GM23338 (cell line): ENCODE data around the gene PRMT3. TPM values are rescaled to one million over a fixed set of nuclear protein-coding genes. Genes with fewer than 3 reads are reported as not detected.
"Not testable (repeated sequence)": the region's sequence is repeated elsewhere in the genome, so short reads cannot be mapped to it uniquely, and the experiment has no call there.

Experiments used
- ATAC-seq: fragments of 200-7000 bp; cut with Tn5 transposase; 3 replicates; pipeline ENCODE4 v1.9.1; 2020
- DNase-seq: peaks from one replicate; pipeline ENCODE4 v3.0.0-alpha.2; 2015; ENCODE audit warnings: low spot score
- H2AFZ ChIP-seq: fragments of 200-600 bp; sonication (generic); 2 replicates; pipeline ENCODE4 v1.8.0; 2016; ENCODE audit warnings: antibody characterized with exemption, mild to moderate bottlenecking, moderate library complexity
- H3F3A ChIP-seq: fragments of 200-600 bp; sonication (generic); replicated peaks from 2 replicates; pipeline ENCODE4 v1.8.0; 2017; ENCODE audit warnings: antibody characterized with exemption, mixed run types, low read depth
- H3K27ac ChIP-seq: fragments of 200-600 bp; sonication (generic); 2 replicates; pipeline ENCODE4 v1.6.1; 2016; ENCODE audit warnings: low read depth
- H3K27me3 ChIP-seq: fragments of 200-600 bp; sonication (generic); 2 replicates; pipeline ENCODE4 v1.8.0; 2016; ENCODE audit warnings: mild to moderate bottlenecking, mixed run types, moderate library complexity; ENCODE audit not compliant: insufficient read depth
- H3K36me3 ChIP-seq: fragments of 200-600 bp; sonication (generic); 2 replicates; pipeline ENCODE4 v1.8.0; 2016; ENCODE audit warnings: mild to moderate bottlenecking; ENCODE audit not compliant: insufficient read depth
- H3K4me1 ChIP-seq: fragments of 200-600 bp; sonication (generic); 2 replicates; pipeline ENCODE4 v1.8.0; 2016; ENCODE audit warnings: mild to moderate bottlenecking, moderate library complexity; ENCODE audit not compliant: insufficient read depth
- H3K4me2 ChIP-seq: fragments of 200-600 bp; sonication (generic); 2 replicates; pipeline ENCODE4 v1.7.1; 2017; ENCODE audit warnings: mixed run types
- H3K4me3 ChIP-seq: fragments of 200-600 bp; sonication (generic); 2 replicates; pipeline ENCODE4 v1.6.1; 2016; ENCODE audit warnings: mixed run types
- H3K79me2 ChIP-seq: fragments of 200-600 bp; sonication (generic); replicated peaks from 2 replicates; pipeline ENCODE4 v1.8.0; 2017; ENCODE audit warnings: mild to moderate bottlenecking; ENCODE audit not compliant: insufficient read depth
- H3K9me2 ChIP-seq: fragments of 200-600 bp; sonication (generic); 2 replicates; pipeline ENCODE4 v1.8.0; 2017; ENCODE audit not compliant: insufficient read depth
- H4K20me1 ChIP-seq: fragments of 200-600 bp; sonication (generic); replicated peaks from 2 replicates; pipeline ENCODE4 v1.8.0; 2017; ENCODE audit warnings: mild to moderate bottlenecking; ENCODE audit not compliant: insufficient read depth
- H3K27ac Mint-ChIP-seq: 2 replicates; pipeline ENCODE4 v1.8.0; 2020; ENCODE audit warnings: inconsistent platforms, mild to moderate bottlenecking, moderate library complexity, mixed read lengths
- H3K27me3 Mint-ChIP-seq: 3 replicates; pipeline ENCODE4 v1.8.0; 2022; ENCODE audit warnings: low read depth, mild to moderate bottlenecking, moderate library complexity, mixed read lengths, inconsistent platforms; ENCODE audit not compliant: insufficient read depth, poor library complexity
- H3K36me3 Mint-ChIP-seq: 3 replicates; pipeline ENCODE4 v1.8.0; 2021; ENCODE audit warnings: low read depth, mild to moderate bottlenecking, inconsistent platforms, moderate library complexity, mixed read lengths
- H3K4me1 Mint-ChIP-seq: 3 replicates; pipeline ENCODE4 v1.8.0; 2020; ENCODE audit warnings: mild to moderate bottlenecking, inconsistent platforms, mixed read lengths
- H3K4me3 Mint-ChIP-seq: 3 replicates; pipeline ENCODE4 v1.8.0; 2021; ENCODE audit warnings: moderate library complexity, mild to moderate bottlenecking, inconsistent platforms, mixed read lengths
- H3K9me3 Mint-ChIP-seq: 3 replicates; pipeline ENCODE4 v1.8.0; 2020; ENCODE audit warnings: moderate library complexity, mild to moderate bottlenecking, inconsistent platforms, mixed read lengths
- ETS1 ChIP-seq: IDR thresholded peaks from 2 replicates; pipeline ENCODE4 v1.6.1; 2016; ENCODE audit warnings: antibody characterized with exemption
- EZH2 ChIP-seq: fragments of 200-600 bp; sonication (generic); IDR thresholded peaks from one replicate; pipeline ENCODE4 v1.8.0; 2017; ENCODE audit warnings: antibody characterized with exemption, mild to moderate bottlenecking, low read depth; ENCODE audit not compliant: unreplicated experiment
- EZH2phosphoT487 ChIP-seq: fragments of 200-600 bp; sonication (generic); IDR thresholded peaks from one replicate; pipeline ENCODE4 v1.8.1; 2018; ENCODE audit warnings: antibody characterized with exemption; ENCODE audit not compliant: unreplicated experiment
- JUNB ChIP-seq: IDR thresholded peaks from one replicate; pipeline ENCODE4 v1.6.1; 2016; ENCODE audit warnings: antibody characterized with exemption; ENCODE audit not compliant: unreplicated experiment
- NANOG ChIP-seq: IDR thresholded peaks from 2 replicates; pipeline ENCODE4 v1.6.1; 2016; ENCODE audit warnings: antibody characterized with exemption, borderline replicate concordance
- POLR2AphosphoS5 ChIP-seq: IDR thresholded peaks from 2 replicates; pipeline ENCODE4 v1.6.1; 2016; ENCODE audit warnings: antibody characterized with exemption, low read depth
- REST ChIP-seq: IDR thresholded peaks from one replicate; pipeline ENCODE4 v1.6.1; 2018; ENCODE audit warnings: antibody characterized with exemption; ENCODE audit not compliant: unreplicated experiment
- STAT1 ChIP-seq: IDR thresholded peaks from one replicate; pipeline ENCODE4 v1.6.1; 2016; ENCODE audit warnings: antibody characterized with exemption; ENCODE audit not compliant: unreplicated experiment
- ZNF114 ChIP-seq: fragments of 250-450 bp; sonication (Bioruptor Pico); IDR thresholded peaks from 2 replicates; pipeline ENCODE4 v1.5.0; 2020; ENCODE audit warnings: mild to moderate bottlenecking, moderate library complexity
- ZNF331 ChIP-seq: fragments of 250-450 bp; sonication (Bioruptor Pico); IDR thresholded peaks from 2 replicates; pipeline ENCODE4 v1.5.0; 2020; ENCODE audit warnings: low read depth, mild to moderate bottlenecking, moderate library complexity
- ZNF462 ChIP-seq: fragments of 250-450 bp; sonication (Bioruptor Pico); IDR thresholded peaks from 2 replicates; pipeline ENCODE4 v1.5.0; 2020; ENCODE audit warnings: mild to moderate bottlenecking, moderate library complexity
- polyA plus RNA-seq: library from polyadenylated mRNA; unstranded; fragments of >200 nt; fragmentation: Nextera tagmentation; extraction: Ambion mirVana; gene quantifications from 2 replicates; pipeline ENCODE4 v1.2.1, GENCODE V29; 2016
- total RNA-seq: library from RNA; depleted of rRNA; stranded (reverse); fragments of >200 nt; shearing (Covaris generic); gene quantifications from 2 replicates; pipeline ENCODE4 v1.2.3, GENCODE V29; 2014

Gene PRMT3
- total and polyA plus RNA-seq, 2 experiments from 2014 or later: 19.0 to 35.0 TPM

- H3K36me3 Mint-ChIP-seq: peaks cover 16% of the 10 kb centered on the region; the same call in 2 of the 3 replicates
- Histone ChIP-seq H3K4me2 (no peak overlapping the region), H3F3A (no peaks in the 10 kb centered on the region), H3K4me3 (no peak overlapping the region), H2AFZ (no peak overlapping the region), H3K27me3 (no peaks in the 10 kb centered on the region), H3K36me3 (no peaks in the 10 kb centered on the region), H3K27ac (no peak overlapping the region), H4K20me1 (no peaks in the 10 kb centered on the region), H3K4me1 (peaks cover 17% of the 10 kb centered on the region), H3K9me2 (no peaks in the 10 kb centered on the region), H3K79me2 (no peaks in the 10 kb centered on the region)
- no peak overlapping the region for H3K4me3 Mint-ChIP-seq
- ATAC-seq (no peak), DNase-seq (no peak)
- H3K27me3 Mint-ChIP-seq: no peaks in the 10 kb centered on the region
- H3K27ac Mint-ChIP-seq: no peak overlapping the region
- no peak for TF ChIP-seq ETS1
- TF ChIP-seq EZH2phosphoT487: no peak
- no peak for TF ChIP-seq POLR2AphosphoS5
- no peak for TF ChIP-seq JUNB
- TF ChIP-seq NANOG: no peak
- no peak for TF ChIP-seq EZH2
- TF ChIP-seq ZNF114: no peak
- TF ChIP-seq ZNF331 (CRISPR knock-in tag): no peak
- TF ChIP-seq REST: no peak
- TF ChIP-seq ZNF462 (CRISPR knock-in tag): no peak
- TF ChIP-seq STAT1: no peak
- H3K4me1 Mint-ChIP-seq: peaks cover 13% of the 10 kb centered on the region
- H3K9me3 Mint-ChIP-seq: no peaks in the 10 kb centered on the region; the same call in 2 of the 3 replicates
Measured at GRCh38 chr11:20470348-20470747, 82.8 kb downstream of the PRMT3 start.

DNA sequence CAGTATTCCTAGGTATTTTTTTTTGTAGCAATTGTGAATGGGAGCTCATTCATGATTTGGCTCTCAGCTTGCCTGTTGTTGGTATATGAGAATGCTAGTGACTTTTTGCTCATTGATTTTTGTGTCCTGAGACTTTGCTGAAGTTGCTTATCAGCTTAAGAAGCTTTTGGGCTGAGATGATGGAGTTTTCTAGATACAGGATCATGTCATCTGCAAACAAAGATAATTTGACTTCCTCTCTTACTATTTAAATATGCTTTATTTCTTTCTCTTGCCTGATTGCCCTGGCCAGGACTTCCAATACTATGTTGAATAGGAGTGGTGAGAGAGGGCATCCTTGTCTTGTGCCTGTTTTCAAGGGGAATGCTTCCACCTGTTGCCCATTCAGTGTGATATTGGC lies 84.4 kb downstream of the PRMT3 start:
- H3K4me2 ChIP-seq, H3K9me3 Mint-ChIP-seq, H4K20me1 ChIP-seq, H3K36me3 ChIP-seq, H3K9me2 ChIP-seq, H3F3A ChIP-seq, H3K27me3 Mint-ChIP-seq, H3K27ac ChIP-seq, H3K4me3 ChIP-seq, H2AFZ ChIP-seq, H3K27me3 ChIP-seq, ATAC-seq, H3K4me3 Mint-ChIP-seq, DNase-seq, H3K27ac Mint-ChIP-seq, H3K79me2 ChIP-seq: not testable (repeated sequence)
- peaks cover 26% of the 10 kb centered on the region for H3K4me1 ChIP-seq
- Mint-ChIP-seq H3K4me1 (peaks cover 20% of the 10 kb centered on the region), H3K36me3 (peaks cover 17% of the 10 kb centered on the region; the same call in 2 of the 3 replicates)
